Kidney epithelial cell (primary cell): Measurements from ENCODE around the gene PML. TPM values are rescaled to one million over a fixed set of nuclear protein-coding genes. Genes with fewer than 3 reads are reported as not detected.

Experiments used
- DNase-seq: peaks from one replicate; pipeline ENCODE4 v3.0.0-alpha.2; 2010; ENCODE audit warnings: low read depth
- H3K27me3 ChIP-seq: 2 replicates; pipeline ENCODE4 v1.6.0; 2011; ENCODE audit warnings: low read length; ENCODE audit not compliant: control insufficient read depth, insufficient read depth
- H3K36me3 ChIP-seq: 2 replicates; pipeline ENCODE4 v1.5.1; 2011; ENCODE audit warnings: low read length; ENCODE audit not compliant: control insufficient read depth, insufficient read depth
- H3K4me3 ChIP-seq: 2 replicates; pipeline ENCODE4 v1.5.1; 2011; ENCODE audit warnings: low read depth, mild to moderate bottlenecking, control low read depth, low read length
- total RNA-seq: library from RNA; depleted of rRNA; stranded (reverse); fragments of >200 nt; gene quantifications from 2 replicates; pipeline ENCODE4 v1.2.3, GENCODE V29; 2015
- TF ChIP-seq, protein P1 (sequence below): IDR thresholded peaks from 2 replicates; pipeline ENCODE4 v1.5.1; 2011; ENCODE audit warnings: mild to moderate bottlenecking, moderate library complexity, low read length, control low read depth, inconsistent platforms; ENCODE audit not compliant: insufficient read depth, poor library complexity, severe bottlenecking

Gene PML
- total RNA-seq, 1 donor from 2014 or later = 94.1 TPM

DNA sequence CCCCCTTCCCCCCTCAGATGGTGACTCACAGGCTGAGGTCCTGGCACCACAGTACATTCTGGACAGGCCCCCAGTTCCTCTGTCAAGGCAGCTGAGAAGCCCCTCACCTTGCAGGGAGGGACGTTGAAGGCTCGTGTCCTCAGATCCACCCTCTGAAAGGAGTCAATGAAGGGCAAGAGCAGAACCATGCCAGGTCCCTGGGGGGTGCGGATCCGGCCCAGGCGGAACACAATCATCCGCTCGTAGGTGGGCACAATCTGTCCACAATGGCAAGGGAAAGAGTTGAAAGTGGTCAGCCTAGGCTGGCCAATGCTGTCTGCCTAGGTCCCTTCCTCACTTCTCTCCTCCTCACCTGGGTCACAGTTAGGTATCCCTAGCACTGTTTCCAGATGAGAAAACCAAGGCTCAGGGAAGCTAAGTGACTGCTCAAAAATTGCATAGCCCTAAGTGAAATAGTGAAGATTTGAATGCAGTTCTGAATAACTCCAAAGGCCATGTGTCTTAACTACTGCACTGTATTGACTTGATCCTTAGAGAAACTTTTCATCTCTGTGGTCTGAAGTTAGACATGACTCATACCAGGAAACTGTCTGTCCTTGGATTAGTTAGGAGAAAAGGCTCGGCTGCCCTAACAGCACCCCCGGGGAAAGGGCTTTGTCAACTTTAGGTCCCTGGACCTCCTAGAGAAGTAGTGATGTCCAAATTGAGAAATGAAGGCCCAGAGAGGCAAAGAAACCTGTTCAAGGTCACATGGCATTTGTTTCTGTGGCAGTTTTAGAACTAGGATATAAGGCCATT, 5.3 kb upstream of the PML start:
- no peaks in the 10 kb centered on the region for H3K36me3 ChIP-seq
- TF ChIP-seq, protein P1, sequence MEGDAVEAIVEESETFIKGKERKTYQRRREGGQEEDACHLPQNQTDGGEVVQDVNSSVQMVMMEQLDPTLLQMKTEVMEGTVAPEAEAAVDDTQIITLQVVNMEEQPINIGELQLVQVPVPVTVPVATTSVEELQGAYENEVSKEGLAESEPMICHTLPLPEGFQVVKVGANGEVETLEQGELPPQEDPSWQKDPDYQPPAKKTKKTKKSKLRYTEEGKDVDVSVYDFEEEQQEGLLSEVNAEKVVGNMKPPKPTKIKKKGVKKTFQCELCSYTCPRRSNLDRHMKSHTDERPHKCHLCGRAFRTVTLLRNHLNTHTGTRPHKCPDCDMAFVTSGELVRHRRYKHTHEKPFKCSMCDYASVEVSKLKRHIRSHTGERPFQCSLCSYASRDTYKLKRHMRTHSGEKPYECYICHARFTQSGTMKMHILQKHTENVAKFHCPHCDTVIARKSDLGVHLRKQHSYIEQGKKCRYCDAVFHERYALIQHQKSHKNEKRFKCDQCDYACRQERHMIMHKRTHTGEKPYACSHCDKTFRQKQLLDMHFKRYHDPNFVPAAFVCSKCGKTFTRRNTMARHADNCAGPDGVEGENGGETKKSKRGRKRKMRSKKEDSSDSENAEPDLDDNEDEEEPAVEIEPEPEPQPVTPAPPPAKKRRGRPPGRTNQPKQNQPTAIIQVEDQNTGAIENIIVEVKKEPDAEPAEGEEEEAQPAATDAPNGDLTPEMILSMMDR = no peak
- no peak overlapping the region for H3K4me3 ChIP-seq
- no peaks in the 10 kb centered on the region for H3K27me3 ChIP-seq
- no peak for DNase-seq

DNA sequence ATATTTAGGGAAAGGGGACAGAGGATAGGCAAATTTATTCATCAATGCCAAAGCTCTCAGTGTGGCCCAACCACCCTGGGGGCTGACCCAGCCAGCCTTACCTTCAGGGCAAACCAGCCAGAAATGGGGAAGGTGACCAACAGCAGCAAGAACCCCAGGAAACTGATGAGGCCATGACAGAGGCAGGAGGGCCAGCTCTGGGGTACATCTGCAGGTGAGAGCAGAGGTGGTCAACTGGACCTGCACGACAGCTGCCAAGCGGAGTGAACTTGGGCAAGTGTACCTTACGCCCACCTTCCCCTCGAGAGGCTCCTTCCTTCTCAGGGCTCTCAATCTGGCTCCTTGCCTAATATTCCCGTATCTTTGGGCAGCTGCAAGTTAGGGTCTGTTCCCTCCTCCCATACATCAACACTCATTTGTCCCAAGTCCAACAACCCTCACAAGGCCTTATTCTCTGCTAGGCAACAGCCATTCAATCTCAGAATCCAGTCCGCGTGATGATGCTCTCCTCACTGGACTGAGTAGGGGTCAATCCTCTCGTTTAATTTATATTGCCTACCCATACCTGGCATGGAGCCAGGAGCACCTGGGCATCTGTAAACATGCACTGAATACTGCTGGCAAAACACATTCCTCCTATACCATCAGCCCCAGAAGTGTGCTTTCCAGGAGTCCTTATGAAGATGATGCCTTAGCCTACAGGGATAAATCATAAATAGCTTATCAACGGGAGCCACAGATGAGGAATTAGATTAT, 4.1 kb upstream of the PML start:
- H3K36me3 ChIP-seq = no peaks in the 10 kb centered on the region
- TF ChIP-seq, protein P1 = no peak
- DNase-seq = no peak
- H3K4me3 ChIP-seq = no peak overlapping the region
- no peaks in the 10 kb centered on the region for H3K27me3 ChIP-seq

DNA sequence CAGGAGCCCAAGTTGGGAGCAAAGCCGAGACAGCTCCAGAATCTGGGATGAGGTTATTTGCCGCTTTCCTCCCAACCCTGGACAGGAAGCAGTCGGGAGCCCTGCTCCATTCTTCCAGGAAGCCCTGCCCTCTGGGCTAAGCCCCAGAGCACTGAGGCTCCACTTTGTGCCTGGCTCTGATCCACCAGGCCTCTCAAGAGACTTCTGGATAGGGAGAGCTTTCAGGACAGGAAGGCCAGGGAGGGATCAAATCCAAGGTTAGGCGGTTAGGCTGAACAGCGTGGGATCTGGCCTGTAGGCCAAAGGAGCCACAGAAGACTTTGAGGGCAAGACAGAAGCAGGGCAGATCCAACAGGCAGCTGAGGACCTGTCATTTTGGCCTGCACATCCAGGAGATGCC, 3.3 kb upstream of the PML start:
- Histone ChIP-seq H3K36me3 (no peaks in the 10 kb centered on the region), H3K27me3 (no peaks in the 10 kb centered on the region), H3K4me3 (peak overlapping the region; percentile 74)
- TF ChIP-seq, protein P1 = no peak
- no peak for DNase-seq

DNA sequence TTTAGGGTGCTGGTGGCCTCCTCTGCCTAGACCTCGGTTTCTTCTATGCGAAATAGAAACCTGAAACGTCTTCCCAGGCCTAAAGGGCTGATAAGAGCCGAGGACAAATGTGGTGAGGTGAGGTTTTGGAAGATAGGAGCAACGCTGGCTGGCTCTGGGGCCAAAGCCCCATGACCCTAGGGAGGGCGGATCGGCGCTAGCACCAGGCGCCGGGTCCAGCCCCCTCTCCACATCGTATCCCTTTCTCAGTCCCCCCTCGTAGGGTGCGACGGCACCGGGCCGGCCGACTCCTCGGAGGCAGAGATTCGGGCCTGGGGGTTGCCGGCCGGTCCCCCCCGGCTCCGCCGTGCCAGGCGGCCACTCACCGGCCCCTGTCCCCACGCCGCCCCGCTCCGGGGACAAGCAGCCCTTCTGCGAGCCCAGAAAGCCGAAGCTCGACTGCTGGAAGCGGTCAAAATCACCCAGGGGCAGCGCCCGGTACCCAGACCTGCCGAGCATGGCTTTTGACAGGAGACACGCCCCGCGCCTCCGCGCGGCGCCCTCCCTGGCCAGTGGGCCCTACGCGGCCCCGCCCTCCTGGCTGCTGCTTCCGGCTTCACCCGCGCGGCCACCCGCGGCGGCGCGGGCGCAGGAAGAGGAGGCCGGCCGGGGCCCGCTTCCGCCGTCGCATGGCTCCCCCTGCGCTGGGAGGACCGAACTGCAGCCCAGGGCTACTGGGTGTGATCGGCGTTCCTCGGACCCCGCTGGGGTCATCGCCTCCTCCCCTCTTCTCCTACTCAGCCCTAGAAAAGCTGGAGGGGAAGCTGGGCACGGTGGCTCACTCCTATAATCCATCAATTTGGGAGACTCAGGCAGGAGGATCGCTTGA, 2.6 kb upstream of the PML start, which contains the start of gene STOML1:
Gene STOML1 (minus strand): TSS at position 570 of the 868 bp plus-strand sequence. CDS start 72 bp downstream, at position 498.
- Histone ChIP-seq H3K4me3 (peak within 1 kb of the TSS; percentile 74), H3K36me3 (no peaks in the 10 kb centered on the region), H3K27me3 (no peaks in the 10 kb centered on the region)
- TF ChIP-seq, protein P1 = peak; percentile 67
- no peak for DNase-seq

DNA sequence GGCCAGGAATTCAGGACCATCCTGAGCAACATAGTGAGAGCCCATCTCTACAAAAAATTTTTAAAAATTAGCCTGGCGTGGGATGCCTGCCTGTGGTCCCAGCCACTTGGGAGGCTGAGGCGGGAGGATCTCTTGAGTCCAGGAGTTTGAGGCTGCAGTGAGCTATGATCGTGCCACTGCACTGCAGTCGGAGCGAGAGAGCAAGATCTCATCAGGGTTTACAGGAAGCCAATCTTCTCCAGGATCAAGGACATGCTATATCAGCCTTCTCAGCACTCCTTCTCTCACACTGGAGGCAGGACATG, 2.0 kb upstream of the PML start:
- TF ChIP-seq, protein P1 = no peak
- no peak for DNase-seq
- no peaks in the 10 kb centered on the region for H3K36me3 ChIP-seq
- H3K27me3 ChIP-seq = no peaks in the 10 kb centered on the region
- H3K4me3 ChIP-seq = no peak overlapping the region
